GM21825 (cell line): ENCODE data around the gene TNRC6C.
"Not testable (repeated sequence)": the region's sequence is repeated elsewhere in the genome, so short reads cannot be mapped to it uniquely, and the experiment has no call there.

Experiments used
- ATAC-seq: cut with Tn5 transposase; IDR thresholded peaks from one replicate; pipeline ENCODE4 v1.9.1; 2021; ENCODE audit warnings: mild to moderate bottlenecking, moderate library complexity; ENCODE audit not compliant: unreplicated experiment

Gene TNRC6C

DNA sequence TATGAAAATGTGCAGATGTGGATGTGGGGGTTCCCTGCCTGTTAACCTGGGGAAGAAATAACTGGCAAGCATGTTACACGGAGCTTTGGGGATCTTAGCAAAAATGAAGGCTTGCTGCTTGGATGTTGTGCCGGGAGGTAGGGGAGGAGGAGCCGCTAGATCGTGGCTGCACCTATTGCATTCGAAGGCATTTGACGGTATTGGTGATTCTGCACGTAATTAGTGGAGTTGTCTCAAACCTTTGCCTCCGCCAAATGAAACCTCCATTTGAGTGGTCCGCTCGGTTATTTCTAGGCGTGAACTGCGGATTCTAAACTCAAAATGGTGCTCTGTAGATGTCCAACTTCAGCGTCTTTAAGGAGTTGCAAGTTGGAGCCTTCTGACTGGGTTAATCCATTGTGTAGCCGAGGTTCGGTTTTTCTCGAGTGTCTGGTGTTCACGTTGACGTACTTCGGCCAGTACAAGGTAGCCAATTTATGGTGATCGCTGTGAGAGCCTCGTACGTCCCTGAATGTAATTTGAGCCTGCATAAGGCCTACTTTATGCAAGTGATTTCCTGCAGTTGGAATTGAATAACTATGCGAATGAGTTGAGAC is 1.5 kb downstream of the TNRC6C start:
- ATAC-seq: no peak

DNA sequence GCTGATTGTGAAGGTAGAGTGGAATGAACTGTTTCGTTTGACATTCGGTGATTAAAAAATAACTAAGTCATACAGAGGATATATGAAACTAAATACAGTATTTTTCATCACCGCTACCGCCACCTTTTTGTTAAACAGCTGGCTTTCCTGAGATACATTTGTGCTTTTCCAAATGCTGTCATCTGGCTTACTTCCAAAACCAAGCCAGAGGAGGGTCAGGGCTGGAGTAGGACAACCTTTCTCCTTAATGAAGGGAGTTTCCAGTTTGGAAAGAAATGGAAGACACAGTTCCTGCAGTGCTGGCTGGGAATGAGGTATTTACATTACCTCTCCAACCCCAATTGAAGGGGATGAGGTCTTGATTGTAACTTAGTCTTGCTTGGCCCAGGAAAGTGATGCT is 3.2 kb downstream of the TNRC6C start:
- no peak for ATAC-seq

DNA sequence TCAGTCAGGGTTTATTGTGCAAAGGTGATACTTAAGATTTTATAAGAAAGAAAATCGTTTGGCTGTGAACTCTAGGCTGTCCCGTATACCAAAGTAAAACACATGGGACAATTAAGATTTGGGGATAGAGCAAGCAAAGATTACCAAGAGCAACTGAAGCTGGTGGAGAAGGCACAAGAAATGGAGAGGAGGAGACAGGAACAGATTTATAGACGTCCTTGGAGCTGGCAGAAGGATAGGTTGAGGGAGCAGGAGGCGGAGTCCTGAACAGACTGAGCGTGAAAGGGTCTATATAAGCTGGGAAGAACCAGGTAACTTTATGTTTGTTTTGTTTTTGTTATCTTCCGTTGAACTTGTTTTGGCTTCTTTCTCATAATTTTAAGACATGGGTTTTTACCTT is 3.8 kb downstream of the TNRC6C start:
- no peak for ATAC-seq

DNA sequence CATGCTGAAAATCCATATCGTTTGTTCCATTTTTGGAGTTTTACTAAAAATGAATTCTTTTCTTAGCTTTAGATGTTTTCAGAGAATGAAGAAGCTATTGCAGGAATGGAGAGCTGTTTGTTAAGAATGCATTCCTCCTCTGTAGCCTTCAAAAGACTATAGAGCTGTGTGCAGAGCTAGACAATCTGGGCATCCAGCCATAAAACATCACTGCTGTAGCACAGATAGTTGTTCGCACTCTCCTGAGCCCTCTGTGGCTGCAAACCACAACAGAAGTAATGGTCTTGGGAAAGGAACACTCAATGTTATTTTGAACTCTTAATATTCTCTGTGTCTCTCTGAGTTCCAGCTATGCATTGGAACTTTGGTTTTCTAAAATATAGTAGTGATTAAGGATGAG is 4.9 kb downstream of the TNRC6C start:
- ATAC-seq: no peak

DNA sequence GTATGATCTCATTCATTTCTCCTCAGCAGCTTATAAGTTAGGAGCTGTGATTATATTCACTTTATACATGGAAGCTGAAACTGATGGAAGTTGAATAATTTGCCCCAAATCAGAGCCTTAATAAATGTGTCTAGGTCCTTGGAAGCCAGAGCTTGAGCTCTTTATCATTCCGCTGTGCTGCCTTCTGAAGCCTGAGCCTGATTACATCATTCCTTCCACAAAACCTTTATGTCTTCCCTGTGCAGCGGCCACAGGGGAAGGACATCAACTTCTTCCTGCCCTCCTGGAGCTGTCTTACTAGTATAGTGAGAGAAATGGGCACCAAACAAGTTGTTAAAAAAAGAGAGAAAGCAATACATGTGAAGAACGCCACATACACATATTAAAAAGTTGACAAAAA is 6.8 kb downstream of the TNRC6C start:
- ATAC-seq: no peak

DNA sequence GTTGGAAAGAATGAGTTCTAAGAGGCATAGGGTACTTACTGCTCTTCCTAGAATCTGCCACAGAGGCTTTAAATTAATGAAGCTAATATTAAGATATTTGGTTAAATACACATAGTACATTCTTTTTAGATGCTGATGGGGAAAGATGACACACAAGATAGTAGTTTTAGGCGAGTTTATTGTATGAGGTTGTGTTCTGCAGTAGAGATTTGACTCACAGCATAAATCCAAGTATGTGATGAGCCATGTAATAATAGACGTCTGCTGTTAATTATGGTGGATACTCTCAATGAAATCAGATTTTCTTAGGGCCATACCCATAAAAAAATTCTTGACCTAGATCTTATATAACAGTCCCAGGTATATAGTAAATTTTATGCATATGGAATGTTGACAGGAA is 8.0 kb downstream of the TNRC6C start:
- no peak for ATAC-seq

DNA sequence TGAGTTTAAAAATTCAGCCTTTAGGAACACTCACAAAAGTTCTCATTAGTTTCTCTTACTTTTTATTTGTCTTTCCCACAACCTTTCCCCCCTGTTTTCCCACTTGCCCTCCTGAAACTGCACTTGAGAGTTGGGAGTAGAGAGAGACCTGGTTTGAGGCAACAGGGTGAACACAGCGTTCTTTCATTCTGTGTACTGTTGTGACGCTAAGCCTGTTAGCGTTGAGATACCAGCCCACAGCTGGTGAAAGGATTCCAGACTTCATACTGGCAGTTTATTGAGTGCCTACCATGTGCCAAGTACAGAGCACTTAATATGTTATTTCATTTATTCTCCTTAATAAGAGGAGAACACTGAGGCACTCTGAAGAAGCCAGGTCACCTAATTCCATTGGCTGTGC is 10.3 kb downstream of the TNRC6C start:
- ATAC-seq: no peak

DNA sequence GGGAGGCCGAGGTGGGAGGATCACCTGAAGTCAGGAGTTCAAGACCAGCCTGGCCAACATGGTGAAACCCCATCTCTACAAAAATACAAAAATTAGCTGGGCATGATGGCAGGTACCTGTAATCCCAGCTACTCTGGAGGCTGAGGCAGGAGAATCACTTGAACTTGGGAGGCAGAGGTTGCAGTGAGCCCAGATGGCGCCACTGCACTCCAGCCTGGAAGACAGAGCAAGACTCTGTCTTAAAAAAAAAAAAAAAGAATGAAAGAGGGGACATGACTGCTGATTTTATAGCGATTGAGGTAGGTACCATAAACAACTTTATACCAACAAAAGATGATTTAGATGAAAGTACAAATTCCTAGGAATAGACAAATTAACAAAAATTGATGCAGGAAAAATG is 13.8 kb downstream of the TNRC6C start:
- ATAC-seq: not testable (repeated sequence)

DNA sequence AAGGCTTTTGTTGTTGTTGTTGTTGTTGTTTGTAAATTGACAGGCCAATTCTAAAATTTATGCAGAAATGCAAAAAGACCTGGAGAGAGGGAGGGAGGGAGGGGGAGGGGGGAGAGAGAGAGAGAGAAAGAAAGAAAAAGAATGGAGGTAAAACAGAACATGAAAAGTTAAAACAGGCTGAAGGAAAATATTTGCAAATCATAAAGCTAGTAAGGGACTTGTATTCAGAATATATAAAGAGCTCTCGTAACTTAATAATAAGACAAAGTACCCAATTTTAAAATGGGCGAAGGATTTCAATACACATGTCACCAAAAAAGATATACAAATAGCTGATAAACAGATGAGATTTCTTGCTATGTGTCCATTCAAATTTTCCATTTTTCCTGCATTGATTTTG is 15.4 kb downstream of the TNRC6C start:
- ATAC-seq: no peak

DNA sequence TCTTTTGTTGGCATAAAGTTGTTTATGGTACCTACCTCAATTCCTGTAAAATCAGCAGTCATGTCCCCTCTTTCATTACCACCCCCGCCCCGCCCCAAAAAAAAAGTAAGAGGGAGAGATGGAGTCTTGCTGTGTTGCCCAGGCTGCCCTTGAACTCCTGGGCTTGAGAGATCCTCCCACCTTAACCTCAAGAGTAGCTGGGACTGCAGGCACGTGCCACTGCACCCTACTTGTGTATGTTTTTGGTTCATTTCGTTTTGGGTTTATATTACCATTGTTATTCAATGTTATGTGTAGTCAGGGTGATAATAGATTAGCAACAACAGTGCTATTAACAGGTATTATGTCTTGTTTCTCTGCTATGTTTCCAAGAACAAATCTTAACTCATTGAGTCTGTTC is 15.9 kb downstream of the TNRC6C start:
- no peak for ATAC-seq

DNA sequence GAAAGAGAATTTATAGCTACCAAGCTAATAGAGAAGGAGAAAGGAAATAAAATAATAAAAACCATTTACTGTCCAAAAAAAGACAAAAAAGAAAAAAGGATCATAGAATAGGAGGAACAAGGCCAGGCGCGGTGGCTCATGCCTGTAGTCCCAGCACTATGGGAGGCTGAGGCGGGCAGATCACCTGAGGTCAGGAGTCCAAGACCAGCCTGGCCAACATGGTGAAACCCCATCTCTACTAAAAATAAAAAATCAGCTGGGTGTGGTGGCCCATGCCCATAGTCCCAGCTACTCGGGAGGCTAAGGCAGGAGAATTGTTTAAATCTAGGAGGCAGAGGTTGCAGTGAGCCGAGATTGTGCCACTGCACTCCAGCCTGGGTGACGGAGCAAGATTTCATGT is 23.9 kb downstream of the TNRC6C start:
- ATAC-seq: not testable (repeated sequence)

DNA sequence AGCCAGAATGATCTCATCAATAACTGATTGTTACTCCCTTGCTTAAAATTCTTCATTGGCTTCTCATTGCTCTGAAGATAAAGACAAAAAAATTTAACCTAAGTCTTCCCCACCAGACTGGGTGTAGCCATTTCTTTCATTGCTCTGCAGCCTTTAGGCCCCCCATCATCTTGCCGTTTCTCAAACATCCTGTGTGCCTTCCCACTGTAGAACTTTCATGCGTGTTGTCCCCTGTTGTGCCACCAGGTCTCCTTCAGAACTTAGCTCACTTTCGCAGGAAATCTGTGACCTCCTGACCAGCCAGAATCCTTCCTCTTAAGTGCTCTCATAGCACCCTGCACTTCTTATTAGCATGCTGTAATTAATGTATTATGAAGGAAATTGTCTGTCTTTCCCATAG is 31.8 kb downstream of the TNRC6C start:
- ATAC-seq: no peak

DNA sequence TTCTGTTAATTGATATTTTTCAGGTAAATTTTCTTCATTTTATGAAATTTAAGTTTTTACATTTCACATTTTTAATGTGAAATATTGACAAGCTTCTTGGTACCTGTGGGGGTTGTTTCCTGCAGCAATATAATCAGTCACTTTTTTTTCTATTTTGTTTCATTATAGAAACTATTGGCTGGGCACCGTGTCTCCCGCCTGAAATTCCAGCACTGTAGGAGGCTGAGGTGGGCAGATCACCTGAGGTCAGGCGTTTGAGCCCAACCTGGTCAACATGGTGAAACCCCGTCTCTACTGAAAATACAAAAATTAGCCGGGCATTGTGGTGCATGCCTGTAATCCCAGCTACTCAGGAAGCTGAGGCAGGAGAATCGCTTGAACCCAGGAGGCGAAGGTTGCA is 35.2 kb downstream of the TNRC6C start:
- ATAC-seq: not testable (repeated sequence)

DNA sequence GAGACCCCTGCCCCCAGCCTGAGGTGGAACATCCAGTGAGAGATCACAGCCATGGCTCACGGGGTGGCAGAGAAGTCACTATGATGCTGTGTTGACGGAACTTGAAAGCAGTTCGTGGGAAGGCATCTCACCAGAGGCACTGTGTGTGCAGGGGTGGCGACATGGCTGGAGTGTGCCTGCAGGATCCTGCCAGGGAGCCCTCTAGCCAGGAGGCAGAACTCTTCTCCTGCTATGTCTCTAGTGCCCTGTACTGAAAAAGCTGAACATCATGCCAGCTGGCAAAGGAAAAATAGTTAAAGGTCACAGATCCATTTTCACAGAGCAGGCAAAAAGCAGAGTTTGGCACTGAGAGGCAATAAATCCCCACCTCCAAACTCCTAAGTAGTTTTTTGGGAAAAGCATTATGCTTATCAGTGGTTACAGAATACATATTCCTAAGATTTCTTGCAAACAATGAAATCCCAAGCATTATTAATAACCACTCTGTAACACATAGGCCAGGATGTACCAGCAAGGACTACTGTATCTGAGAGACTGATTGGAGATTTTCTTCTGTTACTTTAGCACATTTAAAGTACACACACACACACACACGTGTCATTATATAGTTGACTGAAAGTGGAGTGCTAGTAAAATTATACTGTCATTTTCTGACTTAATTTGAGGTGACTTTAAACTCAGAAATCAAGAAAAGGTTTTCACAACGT is 36.8 kb downstream of the TNRC6C start:
- no peak for ATAC-seq

DNA sequence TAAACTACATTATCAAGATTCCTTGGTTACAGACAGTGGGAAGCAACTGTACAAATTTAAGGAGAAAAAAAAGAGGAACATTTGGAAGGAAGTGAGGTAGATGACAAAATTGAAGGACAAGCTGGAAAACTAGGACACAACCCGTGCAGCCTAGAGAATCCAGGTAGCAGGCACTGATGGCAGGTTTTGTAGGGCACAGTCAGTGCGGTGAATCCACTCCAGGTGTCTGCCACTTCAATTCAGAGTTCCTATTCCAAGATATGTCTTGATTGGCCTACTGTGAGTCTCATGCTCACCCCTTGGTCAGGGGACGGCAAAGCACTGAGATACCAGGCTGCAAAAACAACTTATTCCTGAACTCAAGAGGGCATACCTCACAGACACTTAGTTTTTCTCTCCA is 37.8 kb downstream of the TNRC6C start:
- ATAC-seq: no peak

DNA sequence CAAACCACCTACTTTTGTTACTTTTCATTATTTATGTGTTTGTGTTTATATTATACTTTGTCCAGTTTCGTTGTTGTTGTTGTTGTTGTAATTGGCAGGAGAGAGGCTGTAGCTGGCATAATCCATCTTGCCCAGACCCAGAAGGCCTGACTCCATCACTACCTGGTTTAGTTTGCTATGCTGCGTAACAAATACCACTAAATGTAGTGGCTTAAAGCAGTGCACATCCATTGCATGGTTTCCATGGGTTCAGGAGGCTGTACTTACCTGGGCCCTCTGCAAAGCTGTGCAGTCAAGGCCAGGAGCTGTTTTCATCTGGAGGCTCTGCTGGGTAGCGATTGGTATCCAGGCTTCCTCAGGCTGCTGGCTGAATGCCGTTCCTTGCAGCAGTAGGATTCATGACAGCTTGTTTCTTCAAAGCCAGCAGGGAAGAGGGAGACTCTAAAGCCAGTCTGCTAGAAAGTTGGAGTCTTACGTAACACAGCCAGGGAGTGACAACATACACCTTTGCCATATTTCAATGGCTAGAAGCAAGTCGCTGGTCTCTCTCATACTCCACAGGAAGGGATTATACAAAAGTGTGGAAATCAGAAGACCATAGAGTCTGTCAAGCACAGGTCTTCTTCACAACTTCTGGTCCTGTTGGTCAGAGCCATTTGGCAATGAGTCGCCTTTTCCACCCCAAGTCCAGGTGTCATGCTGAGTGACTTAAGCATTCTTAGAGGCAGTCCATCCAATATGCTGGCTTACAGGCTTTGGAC is 41.1 kb downstream of the TNRC6C start:
- ATAC-seq: no peak

DNA sequence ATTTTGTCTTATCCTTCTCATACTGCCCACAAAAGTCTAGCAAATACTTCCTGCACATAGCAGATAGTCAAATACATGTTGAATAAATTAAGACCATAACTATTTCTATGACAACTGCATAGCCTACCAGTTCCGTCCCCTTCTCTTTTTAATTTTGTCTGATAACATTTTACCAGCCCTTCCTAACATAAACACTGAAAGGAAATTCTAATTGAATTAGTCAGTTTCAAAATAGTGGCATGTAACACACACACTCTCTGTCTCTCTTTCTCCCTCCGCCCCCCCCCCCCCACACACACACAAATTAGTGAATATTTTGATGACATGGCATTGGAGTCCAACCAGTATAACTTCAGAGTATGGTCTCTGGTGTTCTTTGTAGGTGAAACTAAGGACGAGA is 41.8 kb downstream of the TNRC6C start:
- ATAC-seq: no peak

DNA sequence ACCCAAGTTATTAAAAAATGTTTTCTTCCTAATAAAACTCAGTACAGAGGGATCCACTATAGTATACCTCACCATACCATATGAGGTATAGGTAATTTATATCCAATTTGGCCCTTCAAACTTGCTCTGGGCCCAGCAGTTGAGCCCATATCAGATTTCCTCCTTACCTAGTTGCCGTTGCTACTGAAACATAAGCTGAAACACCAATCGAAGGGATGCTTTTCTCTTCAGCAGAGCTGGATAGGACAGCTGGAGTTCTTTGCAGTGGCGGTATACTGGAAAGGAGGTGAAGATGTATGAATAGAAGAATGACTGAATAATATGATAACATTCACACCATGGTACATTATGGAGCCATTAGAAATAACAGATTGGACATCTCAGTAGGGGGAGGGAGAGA is 42.7 kb downstream of the TNRC6C start:
- no peak for ATAC-seq

DNA sequence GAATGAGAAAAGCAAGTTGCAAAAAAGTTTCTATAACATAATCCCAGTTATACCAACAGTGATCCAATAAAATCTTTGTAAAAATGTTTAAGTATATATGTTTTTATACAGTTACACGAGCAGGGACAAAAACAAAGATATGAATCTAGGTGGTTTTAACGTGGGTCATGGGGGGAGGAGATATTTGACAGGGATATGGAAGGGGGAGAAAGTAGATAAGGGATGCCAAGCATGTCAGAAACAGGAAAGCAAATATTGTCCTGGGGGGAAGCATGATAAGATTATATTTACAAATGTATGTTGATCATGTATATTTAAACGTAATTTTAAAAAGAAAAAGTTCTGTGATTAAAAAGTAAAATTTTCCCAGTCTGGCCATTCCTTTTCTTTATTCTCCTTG is 43.1 kb downstream of the TNRC6C start:
- no peak for ATAC-seq

DNA sequence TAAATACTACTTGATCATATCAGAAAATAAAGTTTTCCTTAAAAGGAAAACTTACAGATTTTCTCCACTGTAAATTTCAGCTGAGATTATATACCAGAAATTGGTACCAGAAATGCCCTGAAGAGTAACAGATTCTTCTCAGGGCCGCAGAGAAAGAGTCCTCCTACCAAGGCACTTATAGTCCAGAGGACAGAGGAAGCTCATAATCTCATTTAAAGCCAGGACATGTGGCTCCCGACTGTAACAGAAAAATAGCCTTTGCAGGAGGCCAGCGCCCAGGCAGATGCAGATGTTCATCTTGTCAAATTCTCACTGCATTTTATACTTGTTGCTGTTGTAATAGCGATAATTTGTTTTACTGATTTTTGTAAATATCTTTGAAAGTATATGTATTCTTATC is 43.7 kb downstream of the TNRC6C start:
- ATAC-seq: no peak

DNA sequence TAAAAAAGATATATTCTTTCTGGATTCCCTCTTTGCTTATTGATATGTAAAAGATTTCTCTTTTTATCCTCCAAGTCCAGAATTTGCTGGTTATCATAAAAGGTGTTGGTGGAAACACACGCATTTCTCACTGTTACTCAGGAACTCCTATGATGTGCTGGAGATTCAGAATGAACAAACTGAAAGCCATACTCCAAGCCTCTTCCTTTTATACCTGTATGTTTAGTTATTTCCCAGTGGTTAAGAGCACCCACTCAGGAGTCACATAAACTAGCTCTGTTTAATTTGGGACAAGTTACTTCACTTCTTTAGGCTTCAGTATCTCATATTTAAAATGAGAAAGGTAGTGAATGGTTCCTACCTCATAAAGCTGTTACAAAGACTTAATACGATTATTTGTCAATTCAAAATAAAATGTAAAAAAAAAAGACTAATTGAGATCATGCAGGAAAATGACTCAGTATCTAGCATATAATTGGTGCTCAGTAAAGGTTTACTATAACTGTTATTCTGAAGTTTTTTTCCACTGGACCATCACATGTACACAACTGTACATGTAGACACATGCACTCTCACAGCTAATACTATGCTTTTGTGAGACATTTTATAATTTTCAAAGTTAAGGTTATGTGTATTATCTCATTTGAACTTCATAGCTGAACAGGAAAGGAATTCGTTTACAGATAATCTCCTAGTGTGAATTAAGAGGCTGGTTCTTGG is 47.1 kb downstream of the TNRC6C start:
- ATAC-seq: no peak

DNA sequence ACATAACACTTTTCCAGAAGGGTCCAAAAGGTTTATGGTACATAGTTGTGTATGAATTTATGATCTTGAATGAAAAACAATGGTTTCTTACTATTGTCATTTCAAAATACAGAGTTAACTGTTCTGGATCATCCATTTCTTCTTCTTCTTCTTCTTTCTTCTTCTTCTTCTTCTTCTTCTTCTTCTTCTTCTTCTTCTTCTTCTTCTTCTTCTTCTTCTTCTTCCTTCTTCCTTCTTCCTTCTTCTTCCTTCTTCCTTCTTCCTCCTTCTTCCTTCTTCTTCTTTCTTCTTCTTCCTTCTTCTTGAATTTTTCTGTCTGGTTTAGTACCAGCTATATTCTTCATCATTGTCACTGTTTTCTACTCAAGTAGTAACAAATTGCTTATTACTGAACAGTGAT is 47.8 kb downstream of the TNRC6C start:
- ATAC-seq: no peak
